ENCODE data around the gene FHIT. TPM values are rescaled to one million over a fixed set of nuclear protein-coding genes. Genes with fewer than 3 reads are reported as not detected.

FHIT gene
- total RNA-seq, 2 experiments from 2014 or later = 7.6 to 7.9 TPM

GRCh38 chr3:60192297-60193114 lies 1058.7 kb downstream of the FHIT start:
- ChIA-PET CTCF (no interaction called here), POLR2A (no interaction called here)
- DNase-seq (peak; percentile 64), ATAC-seq (peak; percentile 83)
- Mint-ChIP-seq H3K4me3 (no peak overlapping the region), H3K27me3 (peaks cover 2% of the 10 kb centered on the region), H3K27ac (peak overlapping the region; percentile 70), H3K4me1 (ENCODE audit: low read depth) (peaks cover 40% of the 10 kb centered on the region), H3K36me3 (ENCODE audit: low read depth) (peaks cover 10% of the 10 kb centered on the region), H3K9me3 (peaks cover 2% of the 10 kb centered on the region)
- no peak for TF ChIP-seq CTCF (IDR thresholded peaks at IDR 0.05)
- intact Hi-C loops (cut with micrococcal nuclease) = loop anchor here (10.0 kb wide), 1 partner anchor 108 kb away; no protein-coding TSS in a partner anchor

DNA sequence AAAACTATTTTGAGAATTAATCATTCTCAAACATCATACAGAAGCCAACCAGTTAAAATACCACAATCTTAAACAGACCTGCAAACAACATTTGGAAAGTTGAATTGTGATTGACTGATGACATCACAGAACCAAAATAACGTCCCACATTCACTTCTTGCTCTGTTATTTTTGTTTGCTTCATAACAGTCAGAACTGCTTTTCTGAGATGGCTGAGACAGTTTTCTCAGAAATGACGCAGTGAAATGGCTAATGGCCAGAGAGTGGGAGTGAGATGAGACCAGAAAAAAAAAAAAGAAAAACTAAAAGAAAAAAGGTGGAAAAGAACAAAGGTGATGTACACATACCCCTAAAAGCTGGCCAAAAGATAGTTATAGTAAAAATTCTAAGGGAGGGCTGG lies 1061.2 kb downstream of the FHIT start:
- H3K9me3 Mint-ChIP-seq = peaks cover 2% of the 10 kb centered on the region
- ATAC-seq = peak; percentile 17
- TF ChIP-seq CTCF (IDR thresholded peaks at IDR 0.05) = no peak
- peak; percentile 49 for DNase-seq
- intact Hi-C loops (cut with micrococcal nuclease) = loop anchor here (10.0 kb wide), 1 partner anchor 105 kb away; no protein-coding TSS in a partner anchor
- ChIA-PET CTCF (no interaction called here), POLR2A (no interaction called here)
- peaks cover 12% of the 10 kb centered on the region for H3K36me3 Mint-ChIP-seq (ENCODE audit: low read depth)
- peak overlapping the region; percentile 75 for H3K27ac Mint-ChIP-seq
- H3K27me3 Mint-ChIP-seq = peaks cover 3% of the 10 kb centered on the region
- H3K4me3 Mint-ChIP-seq = no peak overlapping the region
- peaks cover 40% of the 10 kb centered on the region for H3K4me1 Mint-ChIP-seq (ENCODE audit: low read depth)

DNA sequence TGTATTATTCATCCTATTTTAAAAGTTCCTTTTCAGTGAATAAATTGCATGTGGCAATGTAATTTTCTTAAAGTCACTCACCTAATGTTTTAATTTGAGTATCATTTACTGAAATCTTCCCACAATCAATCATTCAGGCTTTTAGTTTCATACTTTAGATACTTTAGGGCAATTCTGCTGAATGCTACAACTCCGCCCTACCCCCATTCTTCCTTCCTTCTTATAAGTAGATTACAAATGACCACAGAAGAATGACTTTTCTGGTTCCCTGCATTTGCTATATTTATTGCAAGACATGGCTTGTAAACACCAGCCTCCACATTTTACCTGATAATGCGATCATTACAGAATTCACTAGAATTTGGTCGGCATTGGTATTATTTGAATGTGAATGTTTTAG lies 1061.9 kb downstream of the FHIT start:
- Mint-ChIP-seq H3K9me3 (peaks cover 2% of the 10 kb centered on the region), H3K27ac (peak overlapping the region; percentile 38), H3K4me1 (ENCODE audit: low read depth) (peaks cover 40% of the 10 kb centered on the region), H3K27me3 (peaks cover 3% of the 10 kb centered on the region), H3K4me3 (no peak overlapping the region), H3K36me3 (ENCODE audit: low read depth) (peaks cover 6% of the 10 kb centered on the region)
- ATAC-seq (no peak), DNase-seq (no peak)
- ChIA-PET POLR2A (interaction anchor here (0.9 to 1.7 kb wide), 2 partner anchors 10 to 11 kb away, joined by 3 read pairs; no protein-coding TSS in a partner anchor), CTCF (interaction anchor here (1.0 kb wide), 1 partner anchor 17 kb away, joined by 3 read pairs; no protein-coding TSS in a partner anchor)
- intact Hi-C loops (cut with micrococcal nuclease) = no loop called here
- TF ChIP-seq CTCF (IDR thresholded peaks at IDR 0.05) = no peak

DNA sequence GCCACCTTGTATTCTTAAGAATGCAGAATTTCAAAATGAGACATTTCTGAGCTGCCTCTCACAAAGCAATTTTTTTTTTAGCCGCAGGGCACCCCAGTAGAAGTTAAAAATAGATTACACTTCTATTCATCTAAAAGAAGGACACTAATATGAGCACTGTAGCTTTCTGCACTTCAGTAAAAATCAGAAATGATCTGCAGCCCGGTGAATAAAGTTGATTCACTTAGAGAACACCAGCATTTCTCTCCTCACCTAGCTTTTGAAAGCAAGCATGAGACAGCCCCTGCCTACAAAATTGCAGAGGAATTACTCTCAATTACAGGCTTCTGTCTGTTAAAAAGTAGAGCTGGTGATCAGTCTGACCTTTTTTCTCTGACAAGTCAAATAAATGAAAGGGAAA lies 1062.4 kb downstream of the FHIT start:
- Mint-ChIP-seq H3K9me3 (peaks cover 1% of the 10 kb centered on the region), H3K27ac (peak overlapping the region; percentile 38), H3K36me3 (ENCODE audit: low read depth) (peaks cover 5% of the 10 kb centered on the region), H3K4me1 (ENCODE audit: low read depth) (peaks cover 40% of the 10 kb centered on the region), H3K4me3 (no peak overlapping the region), H3K27me3 (peaks cover 3% of the 10 kb centered on the region)
- ATAC-seq = no peak
- TF ChIP-seq CTCF (IDR thresholded peaks at IDR 0.05) = no peak
- ChIA-PET CTCF (interaction anchor here (1.0 kb wide), 1 partner anchor 17 kb away, joined by 3 read pairs; no protein-coding TSS in a partner anchor), POLR2A (interaction anchor here (0.9 to 1.7 kb wide), 2 partner anchors 9 to 10 kb away, joined by 3 read pairs; no protein-coding TSS in a partner anchor)
- intact Hi-C loops (cut with micrococcal nuclease) = no loop called here
- no peak for DNase-seq

DNA sequence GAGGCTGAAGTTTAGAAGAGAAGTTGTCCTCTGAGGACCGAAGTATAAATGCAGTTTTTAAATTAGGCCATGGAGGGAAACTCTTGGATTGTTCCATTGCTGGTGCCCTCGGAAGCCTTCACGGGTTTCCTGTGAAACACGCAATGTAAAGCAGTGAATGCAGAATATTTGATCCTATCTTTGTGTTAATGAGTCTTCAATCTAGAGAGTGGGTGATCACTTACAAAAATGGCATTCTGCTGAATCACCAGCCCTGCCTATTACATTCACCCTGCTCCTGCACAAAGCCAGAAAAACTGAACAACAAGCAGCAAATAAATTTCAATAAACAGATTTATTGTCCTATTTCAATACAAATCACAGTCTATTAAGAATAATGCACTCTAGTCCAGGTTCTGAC lies 1063.9 kb downstream of the FHIT start:
- intact Hi-C loops (cut with micrococcal nuclease) = no loop called here
- POLR2A ChIA-PET = no interaction called here

More for the DNA sequence above, 1063.9 kb downstream of the FHIT start:
- no peak for TF ChIP-seq CTCF (IDR thresholded peaks at IDR 0.05)
- peaks cover 2% of the 10 kb centered on the region for H3K36me3 Mint-ChIP-seq (ENCODE audit: low read depth)
- no peak overlapping the region for H3K27ac Mint-ChIP-seq
- peaks cover 26% of the 10 kb centered on the region for H3K4me1 Mint-ChIP-seq (ENCODE audit: low read depth)
- no peak overlapping the region for H3K4me3 Mint-ChIP-seq
- CTCF ChIA-PET = no interaction called here
- DNase-seq (no peak), ATAC-seq (no peak)
- H3K9me3 Mint-ChIP-seq = no peaks in the 10 kb centered on the region
- peaks cover 3% of the 10 kb centered on the region for H3K27me3 Mint-ChIP-seq

Measured in activated CD8-positive, alpha-beta T cell treated with anti-CD3 and anti-CD28 coated beads for 36 hours (primary cell).